Stomach (tissue), 4 donors: Measurements from ENCODE around the gene RRAD.

ENCODE experiments used
- EP300 ChIP-seq: sonication (generic); formaldehyde crosslinking; IDR thresholded peaks from one replicate; pipeline ENCODE4 v1.6.1; 2017; ENCODE audit warnings: antibody characterized with exemption
- POLR2A ChIP-seq, 4 donors: fragments of 450-650 bp; IDR thresholded peaks; one replicate each; pipeline ENCODE4 v1.6.1; 2016; ENCODE audit warnings: antibody characterized with exemption in 4 of 4, control low read depth in 2 of 4, mild to moderate bottlenecking in 1 of 4, moderate library complexity in 1 of 4

DNA sequence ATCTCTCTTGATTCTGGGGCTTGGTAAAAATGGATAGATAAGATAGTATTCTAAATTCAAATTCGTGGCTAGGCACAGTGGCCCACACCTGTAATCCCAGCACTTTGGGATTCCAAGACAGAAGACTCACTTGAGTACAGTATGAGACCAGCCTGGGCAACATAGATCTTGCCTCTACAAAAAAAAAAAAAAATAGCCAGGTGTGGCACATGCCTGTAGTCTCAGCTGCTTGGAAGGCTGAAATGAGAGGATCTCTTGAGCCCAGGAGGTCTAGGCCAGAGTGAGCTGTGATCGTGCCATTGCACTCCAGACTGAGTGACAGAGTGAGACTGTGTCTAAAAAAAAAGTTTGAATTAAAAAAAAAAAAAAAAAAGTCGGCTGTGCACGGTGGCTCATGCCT, 35.7 kb downstream of the RRAD start:
- TF ChIP-seq POLR2A (IDR thresholded peaks at IDR 0.05) (no peak), EP300 (no peak)
